ENCODE measurements around the gene GNG12. TPM values are rescaled to one million over a fixed set of nuclear protein-coding genes. Genes with fewer than 3 reads are reported as not detected.

Gene GNG12
- total and polyA plus RNA-seq, 2 donors from 2014 or later = 46.1 to 89.3 TPM

DNA sequence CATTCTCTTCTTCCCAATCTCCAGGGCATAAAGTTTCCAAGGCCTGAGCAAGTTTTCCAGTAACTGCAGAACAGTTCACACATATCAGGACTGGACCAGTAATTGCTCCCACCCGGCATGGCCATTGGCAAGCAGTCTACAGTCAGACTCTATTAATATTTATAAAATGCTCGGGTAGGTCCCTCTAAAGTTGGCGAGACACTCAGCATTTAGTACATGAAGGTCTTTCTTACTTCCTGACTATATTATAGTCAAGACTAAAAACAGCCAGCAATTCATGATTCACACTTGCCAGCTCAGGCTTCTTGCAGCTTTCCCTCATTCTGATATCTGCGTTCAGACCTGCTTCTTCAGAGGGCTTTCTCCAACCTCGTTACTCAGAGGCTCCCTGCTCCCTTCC, 122.8 kb downstream of the GNG12 start:
- Histone ChIP-seq H3K9me3 (ENCODE audit: control insufficient read depth in 2 of 3, insufficient read depth in 1 of 3, low read length in 3 of 3) (no peaks in the 10 kb centered on the region), H3K4me1 (ENCODE audit: control insufficient read depth in 2 of 3, insufficient read depth in 2 of 3, low read depth in 1 of 3, low read length in 3 of 3) (peaks cover 2 to 12% (median 11%) of the 10 kb centered on the region in 3 donors), H3K27ac (ENCODE audit: low read depth in 2 of 2, low read length in 2 of 2) (peak overlapping the region in 1 of 2 donors; percentile 7), H3K36me3 (ENCODE audit: control insufficient read depth in 2 of 3, insufficient read depth in 3 of 3, low read length in 3 of 3) (peaks cover 4 to 9% (median 6%) of the 10 kb centered on the region in 3 donors), H3K9ac (ENCODE audit: low read length in 3 of 3) (no peak overlapping the region), H3K27me3 (ENCODE audit: control insufficient read depth, insufficient read depth, low read length) (no peaks in the 10 kb centered on the region), H3K4me3 (ENCODE audit: low read length in 3 of 3) (no peak overlapping the region)
- TF ChIP-seq, protein P1, sequence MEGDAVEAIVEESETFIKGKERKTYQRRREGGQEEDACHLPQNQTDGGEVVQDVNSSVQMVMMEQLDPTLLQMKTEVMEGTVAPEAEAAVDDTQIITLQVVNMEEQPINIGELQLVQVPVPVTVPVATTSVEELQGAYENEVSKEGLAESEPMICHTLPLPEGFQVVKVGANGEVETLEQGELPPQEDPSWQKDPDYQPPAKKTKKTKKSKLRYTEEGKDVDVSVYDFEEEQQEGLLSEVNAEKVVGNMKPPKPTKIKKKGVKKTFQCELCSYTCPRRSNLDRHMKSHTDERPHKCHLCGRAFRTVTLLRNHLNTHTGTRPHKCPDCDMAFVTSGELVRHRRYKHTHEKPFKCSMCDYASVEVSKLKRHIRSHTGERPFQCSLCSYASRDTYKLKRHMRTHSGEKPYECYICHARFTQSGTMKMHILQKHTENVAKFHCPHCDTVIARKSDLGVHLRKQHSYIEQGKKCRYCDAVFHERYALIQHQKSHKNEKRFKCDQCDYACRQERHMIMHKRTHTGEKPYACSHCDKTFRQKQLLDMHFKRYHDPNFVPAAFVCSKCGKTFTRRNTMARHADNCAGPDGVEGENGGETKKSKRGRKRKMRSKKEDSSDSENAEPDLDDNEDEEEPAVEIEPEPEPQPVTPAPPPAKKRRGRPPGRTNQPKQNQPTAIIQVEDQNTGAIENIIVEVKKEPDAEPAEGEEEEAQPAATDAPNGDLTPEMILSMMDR (IDR thresholded peaks at IDR 0.05; ENCODE audit: borderline replicate concordance, extremely low read depth, insufficient read depth) = no peak
- FAIRE-seq (no peak), DNase-seq (no peak)
- intact Hi-C loops (cut with DNase I) = no loop called here

DNA sequence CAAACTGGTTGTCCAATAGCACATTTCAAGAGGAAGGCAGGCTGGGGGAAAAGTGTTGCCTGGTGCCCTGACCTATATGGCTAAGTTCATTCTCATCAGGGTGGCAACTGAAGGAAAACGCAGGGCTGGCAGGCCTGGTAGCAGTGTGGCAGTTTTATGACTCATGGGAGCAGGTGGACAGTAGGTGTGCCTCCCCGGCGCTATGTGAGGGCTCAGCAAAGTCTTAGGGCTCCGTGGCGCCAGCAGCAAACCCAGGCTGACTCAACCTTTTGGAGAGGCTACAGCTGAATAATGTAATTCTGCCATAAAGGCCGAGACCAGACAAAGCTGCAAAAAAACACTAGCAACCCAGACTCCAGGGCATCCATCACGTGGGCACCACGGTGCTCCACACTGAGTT, 124.7 kb downstream of the GNG12 start:
- H3K9me3 ChIP-seq (ENCODE audit: control insufficient read depth in 2 of 3, insufficient read depth in 1 of 3, low read length in 3 of 3) = no peaks in the 10 kb centered on the region
- no peak overlapping the region for H3K27ac ChIP-seq (ENCODE audit: low read depth in 2 of 2, low read length in 2 of 2)
- H3K4me3 ChIP-seq (ENCODE audit: low read length in 3 of 3) = no peak overlapping the region
- DNase-seq (no peak), FAIRE-seq (no peak)
- TF ChIP-seq, protein P1 (IDR thresholded peaks at IDR 0.05; ENCODE audit: borderline replicate concordance, extremely low read depth, insufficient read depth) = no peak
- peaks cover under 1 to 7% (median 7%) of the 10 kb centered on the region in 3 donors for H3K4me1 ChIP-seq (ENCODE audit: control insufficient read depth in 2 of 3, insufficient read depth in 2 of 3, low read depth in 1 of 3, low read length in 3 of 3)
- H3K9ac ChIP-seq (ENCODE audit: low read length in 3 of 3) = no peak overlapping the region
- intact Hi-C loops (cut with DNase I) = no loop called here
- H3K27me3 ChIP-seq (ENCODE audit: control insufficient read depth, insufficient read depth, low read length) = no peaks in the 10 kb centered on the region
- peaks cover 6 to 27% (median 7%) of the 10 kb centered on the region in 3 donors for H3K36me3 ChIP-seq (ENCODE audit: control insufficient read depth in 2 of 3, insufficient read depth in 3 of 3, low read length in 3 of 3)

DNA sequence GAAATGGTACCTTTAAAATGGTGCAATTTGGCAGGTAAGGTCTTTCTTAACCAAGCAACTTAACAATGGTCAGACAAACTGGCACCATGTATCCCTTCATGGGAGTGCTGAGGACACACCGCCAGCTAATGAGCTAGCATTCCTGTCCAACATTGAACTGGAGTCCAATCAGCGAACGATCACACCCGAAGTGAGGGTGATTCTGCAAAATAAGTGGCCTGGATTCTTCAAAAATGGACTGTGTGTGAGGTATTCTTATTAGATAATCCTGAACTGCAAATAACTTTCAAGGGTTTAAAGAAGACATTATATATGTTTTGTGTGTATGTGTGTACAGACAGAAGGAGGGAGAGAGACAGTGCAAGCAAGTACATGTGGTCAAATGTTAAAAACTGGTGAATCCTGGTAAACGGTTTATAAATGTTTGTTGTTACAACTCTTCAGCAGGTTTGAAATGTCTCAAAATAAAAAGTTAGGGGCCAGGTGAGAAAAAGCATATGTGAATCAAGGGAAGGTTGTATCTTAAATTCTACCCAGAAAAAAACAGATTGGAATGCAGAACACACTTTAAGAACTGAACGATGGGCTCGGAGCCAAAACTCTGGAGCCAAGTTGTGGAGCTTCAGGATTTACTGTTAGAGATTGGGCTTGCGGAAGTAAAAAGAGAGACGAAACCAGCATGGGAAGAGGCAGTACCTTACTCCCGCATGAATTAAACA, 127.4 kb downstream of the GNG12 start:
- TF ChIP-seq, protein P1 (IDR thresholded peaks at IDR 0.05; ENCODE audit: borderline replicate concordance, extremely low read depth, insufficient read depth) = no peak
- H3K36me3 ChIP-seq (ENCODE audit: control insufficient read depth in 2 of 3, insufficient read depth in 3 of 3, low read length in 3 of 3) = peaks cover 6 to 29% (median 7%) of the 10 kb centered on the region in 3 donors
- FAIRE-seq (no peak), DNase-seq (peak in 1 of 5 donors; percentile 70)
- no peaks in the 10 kb centered on the region for H3K9me3 ChIP-seq (ENCODE audit: control insufficient read depth in 2 of 3, insufficient read depth in 1 of 3, low read length in 3 of 3)
- peak overlapping the region in 1 of 2 donors; percentile 43 for H3K27ac ChIP-seq (ENCODE audit: low read depth in 2 of 2, low read length in 2 of 2)
- intact Hi-C loops (cut with DNase I) = no loop called here
- peaks cover 0 to 6% (median 6%) of the 10 kb centered on the region in 3 donors for H3K4me1 ChIP-seq (ENCODE audit: control insufficient read depth in 2 of 3, insufficient read depth in 2 of 3, low read depth in 1 of 3, low read length in 3 of 3)
- no peaks in the 10 kb centered on the region for H3K27me3 ChIP-seq (ENCODE audit: control insufficient read depth, insufficient read depth, low read length)
- no peak overlapping the region for H3K4me3 ChIP-seq (ENCODE audit: low read length in 3 of 3)
- no peak overlapping the region for H3K9ac ChIP-seq (ENCODE audit: low read length in 3 of 3)
